ENCODE results near the gene TMEM120A.

DNA sequence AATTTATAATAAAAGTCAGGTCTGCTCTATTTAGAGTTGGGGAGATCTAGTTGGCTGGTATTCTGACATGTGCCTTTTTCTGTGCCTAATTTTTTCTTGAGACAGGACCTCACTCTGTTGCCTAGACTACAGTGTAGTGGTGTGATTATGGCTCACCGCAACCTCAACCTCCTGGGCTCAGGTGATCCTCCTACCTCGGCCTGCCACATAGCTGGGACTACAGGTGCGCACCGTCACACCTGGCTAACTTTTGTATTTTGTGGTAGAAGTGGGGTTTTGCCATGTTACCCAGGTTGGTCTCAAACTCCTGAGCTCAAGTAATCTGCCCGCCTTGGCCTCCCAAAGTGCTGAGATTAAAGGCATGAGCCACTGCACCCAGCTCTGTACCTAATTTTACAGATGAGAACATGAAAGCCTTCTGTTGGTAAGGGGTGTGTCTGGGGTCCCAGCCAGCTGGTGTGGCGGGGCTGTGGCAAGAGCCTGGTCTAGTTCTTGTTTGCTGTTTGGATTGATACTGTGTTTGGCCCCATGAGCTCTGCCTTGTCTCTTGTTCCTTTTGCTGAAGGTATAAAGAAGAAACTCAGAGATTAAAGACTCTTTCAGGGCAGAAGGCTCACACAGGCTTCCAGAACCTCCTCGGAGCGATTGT is 48.1 kb downstream of the TMEM120A start:
- no peak for TF ChIP-seq CTCF (IDR thresholded peaks at IDR 0.05)
- TF ChIP-seq POLR2A (IDR thresholded peaks at IDR 0.05) = no peak
